ENCODE measurements around the gene RBM20. TPM values are rescaled to one million over a fixed set of nuclear protein-coding genes. Genes with fewer than 3 reads are reported as not detected.

The RBM20 gene
- total and polyA plus RNA-seq, 2 of the 4 experiments (the other 2 are of a cell fraction) = under 0.01 to 0.15 TPM

DNA sequence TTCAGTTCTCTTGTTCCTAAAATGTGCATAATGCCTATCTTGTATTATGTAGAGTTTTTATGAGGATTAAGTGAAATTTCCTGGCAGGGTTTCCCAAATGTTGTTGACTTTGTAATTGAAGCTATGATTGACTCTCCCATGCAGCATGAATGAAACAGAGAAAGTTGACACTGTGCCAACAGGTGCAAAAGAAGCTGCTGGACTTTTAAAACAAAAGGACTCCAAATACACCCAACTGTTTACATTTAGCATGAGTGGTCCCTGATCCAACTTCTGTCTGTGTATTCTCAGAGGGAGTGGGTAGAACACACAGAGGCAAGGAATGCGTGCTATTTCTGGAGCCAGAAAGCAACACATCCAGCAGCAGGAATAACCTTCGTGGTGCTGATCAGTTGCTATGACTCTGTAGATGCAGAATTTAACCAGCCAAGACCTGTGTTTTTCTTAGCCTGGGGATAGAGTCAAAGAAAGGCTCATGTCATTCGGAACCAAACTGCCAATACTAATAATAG is 14.4 kb upstream of the RBM20 start:
- ChIA-PET CTCF (interaction anchor here (0.6 to 0.9 kb wide), 3 partner anchors 11 to 35 kb away, joined by 3 read pairs; no protein-coding TSS in a partner anchor), POLR2A (ENCODE audit: unreplicated experiment) (no interaction called here)
- Histone ChIP-seq H4K20me1 (ENCODE audit: insufficient read depth, low read length) (no peaks in the 10 kb centered on the region), H2BK5ac (ENCODE audit: low read depth, low read length, poor library complexity, severe bottlenecking) (no peak overlapping the region), H3K4me1 (ENCODE audit: control insufficient read depth, insufficient read depth, low read length) (peaks cover 2% of the 10 kb centered on the region; the same call in 1 of the 2 replicates), H3K56ac (ENCODE audit: extremely low read depth, insufficient read depth, low read length) (no peak overlapping the region), H3K27ac (ENCODE audit: insufficient read depth, low read length) (no peak overlapping the region), H2AFZ (replicated peaks; ENCODE audit: low read length, poor library complexity) (no peak overlapping the region), H3K23ac (ENCODE audit: low read depth, low read length) (no peak overlapping the region), H4K91ac (ENCODE audit: insufficient read depth, low read depth, low read length) (no peak overlapping the region), H3K14ac (replicated peaks; ENCODE audit: low read depth, low read length) (no peak overlapping the region), H4K8ac (ENCODE audit: low read depth in 2 of 2, low read length in 2 of 2) (no peak overlapping the region), H2BK120ac (ENCODE audit: low read depth, low read length) (no peak overlapping the region), H3K9me3 (ENCODE audit: control insufficient read depth, insufficient read depth, low read length) (no peaks in the 10 kb centered on the region), H2BK15ac (ENCODE audit: low read depth, low read length) (no peak overlapping the region), H3K36me3 (ENCODE audit: control insufficient read depth, insufficient read depth, low read length) (no peaks in the 10 kb centered on the region), H3K9ac (ENCODE audit: low read depth, low read length) (no peak overlapping the region), H3K18ac (ENCODE audit: low read depth, low read length) (no peak overlapping the region), H2AK5ac (ENCODE audit: low read depth, low read length) (no peak overlapping the region), H3K9me1 (ENCODE audit: insufficient read depth, low read length) (peaks cover 3% of the 10 kb centered on the region; the same call in 1 of the 2 replicates), H4K5ac (ENCODE audit: low read depth, low read length) (no peak overlapping the region), H3K4ac (ENCODE audit: low read depth, low read length) (no peak overlapping the region), H3K27me3 (ENCODE audit: control insufficient read depth, insufficient read depth, low read length) (peaks cover 17% of the 10 kb centered on the region), H3K79me1 (ENCODE audit: low read depth in 1 of 2, low read length in 2 of 2) (no peaks in the 10 kb centered on the region), H3K4me2 (ENCODE audit: low read depth, low read length) (no peak overlapping the region), H2AK9ac (replicated peaks; ENCODE audit: low read depth, low read length, poor library complexity) (no peak overlapping the region), H3K4me3 (ENCODE audit: insufficient read depth, low read depth, low read length) (no peak overlapping the region), H2BK20ac (ENCODE audit: low read depth, low read length) (no peak overlapping the region)
- intact Hi-C loops (cut with micrococcal nuclease) (no loop called here), in situ Hi-C loops (cut with MboI; ENCODE audit: low sequenced_read_pairs) (no loop called here), dilution Hi-C loops (cut with HindIII; ENCODE audit: low sequenced_read_pairs, unreplicated experiment) (no loop called here)
- ATAC-seq (ENCODE audit: low read depth) (peak; percentile 95), DNase-seq (peak; percentile 89)
- WGBS, 2 experiments (ENCODE audit: extremely low coverage in 2 of 2, insufficient read length in 1 of 2) = no CpG with 5 or more reads among the region's 3 CpGs
- TF ChIP-seq, protein P1, sequence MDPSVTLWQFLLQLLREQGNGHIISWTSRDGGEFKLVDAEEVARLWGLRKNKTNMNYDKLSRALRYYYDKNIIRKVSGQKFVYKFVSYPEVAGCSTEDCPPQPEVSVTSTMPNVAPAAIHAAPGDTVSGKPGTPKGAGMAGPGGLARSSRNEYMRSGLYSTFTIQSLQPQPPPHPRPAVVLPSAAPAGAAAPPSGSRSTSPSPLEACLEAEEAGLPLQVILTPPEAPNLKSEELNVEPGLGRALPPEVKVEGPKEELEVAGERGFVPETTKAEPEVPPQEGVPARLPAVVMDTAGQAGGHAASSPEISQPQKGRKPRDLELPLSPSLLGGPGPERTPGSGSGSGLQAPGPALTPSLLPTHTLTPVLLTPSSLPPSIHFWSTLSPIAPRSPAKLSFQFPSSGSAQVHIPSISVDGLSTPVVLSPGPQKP (IDR thresholded peaks at IDR 0.05; ENCODE audit: borderline replicate concordance, low read depth, low read length) = no peak
- TF ChIP-seq RCOR1 (IDR thresholded peaks at IDR 0.05; ENCODE audit: insufficient replicate concordance, low read length) = peak; percentile 92
- BruUV-seq (replicated peaks) = no TSS peak
